ENCODE data around the gene SH3RF1.

DNA sequence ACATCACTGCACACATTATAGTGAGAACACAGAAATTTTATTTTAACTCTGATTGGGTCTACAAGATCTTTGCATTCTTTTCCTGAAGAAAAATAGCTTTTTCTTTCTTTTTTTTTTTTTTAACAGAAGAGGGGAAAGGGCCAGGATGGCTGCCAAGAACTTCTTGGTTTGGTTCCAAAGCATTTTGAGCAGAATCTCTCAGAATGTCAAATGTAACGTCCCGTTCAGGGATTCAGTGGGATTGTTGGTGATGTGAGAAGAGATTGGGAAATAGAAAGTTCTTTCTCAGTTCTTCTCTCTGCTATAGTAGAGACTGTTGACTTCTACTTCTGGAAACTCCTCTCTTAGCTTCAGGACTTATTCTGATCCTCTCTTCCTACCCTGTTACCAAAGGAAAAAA is 189.8 kb downstream of the SH3RF1 start:
- no peak for TF ChIP-seq CTCF (IDR thresholded peaks at IDR 0.05; ENCODE audit: low read depth, low read length, poor library complexity, severe bottlenecking)
- TF ChIP-seq EZH2phosphoT487 (IDR thresholded peaks at IDR 0.05; ENCODE audit: borderline replicate concordance, low read length): no peak

Data from DOHH2 (cell line).